ENCODE data around the gene RGL1. TPM values are rescaled to one million over a fixed set of nuclear protein-coding genes. Genes with fewer than 3 reads are reported as not detected.
A peak's percentile ranks its signal among the peaks of the same experiment; 100 is the strongest.

Gene RGL1
- total and polyA plus RNA-seq, 2 donors (not counting 1 experiment from before 2014, with no cell fraction given), result 16.2 to 21.4 TPM

DNA sequence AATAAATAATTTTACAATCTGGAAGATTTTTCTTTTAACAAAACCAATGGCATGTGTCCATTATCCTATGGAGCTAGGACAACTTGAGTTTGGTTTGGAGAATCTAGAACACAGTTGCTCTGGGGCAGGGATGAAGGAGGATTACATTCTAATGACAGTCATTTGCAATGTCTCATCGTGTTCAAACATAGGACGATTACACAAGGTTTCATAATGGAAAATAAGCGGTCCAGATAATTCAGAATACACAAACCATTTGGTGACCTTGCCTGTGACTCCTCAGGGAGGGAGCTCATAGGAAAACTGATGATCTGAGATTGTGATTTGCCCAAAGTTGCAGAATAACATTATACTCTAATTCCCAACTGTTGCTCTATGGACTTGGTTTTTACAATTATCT, 27.6 kb upstream of the RGL1 start:
- Histone ChIP-seq H4K20me1 (ENCODE audit: control insufficient read depth, extremely low read depth, insufficient read depth, low read length) (no peaks in the 10 kb centered on the region), H3K4me1 (ENCODE audit: control insufficient read depth, extremely low read depth, insufficient read depth, low read length) (no peaks in the 10 kb centered on the region), H3K9me3 (ENCODE audit: control insufficient read depth, insufficient read depth, low read depth, low read length) (no peaks in the 10 kb centered on the region), H3K4me3 (replicated peaks in 1 of 4; ENCODE audit: control extremely low read depth in 1 of 4, insufficient read depth in 1 of 4, low read depth in 3 of 4, low read length in 4 of 4) (no peak overlapping the region), H3K27ac (ENCODE audit: insufficient read depth, low read length) (no peak overlapping the region), H3K4me2 (ENCODE audit: extremely low read depth, insufficient read depth, low read length) (no peak overlapping the region), H3K9ac (ENCODE audit: insufficient read depth, low read length) (no peak overlapping the region), H3K79me2 (ENCODE audit: control insufficient read depth, insufficient read depth, low read length) (no peaks in the 10 kb centered on the region), H3K36me3 (ENCODE audit: control insufficient read depth, insufficient read depth, low read length) (no peaks in the 10 kb centered on the region), H3K27me3 (ENCODE audit: control insufficient read depth, insufficient read depth, low read length) (no peaks in the 10 kb centered on the region), H2AFZ (ENCODE audit: low read length) (no peak overlapping the region)
- DNase-seq (ENCODE audit: low read depth in 2 of 2), result peak in 1 of 2 donors; percentile 74
- TF ChIP-seq, protein P1, sequence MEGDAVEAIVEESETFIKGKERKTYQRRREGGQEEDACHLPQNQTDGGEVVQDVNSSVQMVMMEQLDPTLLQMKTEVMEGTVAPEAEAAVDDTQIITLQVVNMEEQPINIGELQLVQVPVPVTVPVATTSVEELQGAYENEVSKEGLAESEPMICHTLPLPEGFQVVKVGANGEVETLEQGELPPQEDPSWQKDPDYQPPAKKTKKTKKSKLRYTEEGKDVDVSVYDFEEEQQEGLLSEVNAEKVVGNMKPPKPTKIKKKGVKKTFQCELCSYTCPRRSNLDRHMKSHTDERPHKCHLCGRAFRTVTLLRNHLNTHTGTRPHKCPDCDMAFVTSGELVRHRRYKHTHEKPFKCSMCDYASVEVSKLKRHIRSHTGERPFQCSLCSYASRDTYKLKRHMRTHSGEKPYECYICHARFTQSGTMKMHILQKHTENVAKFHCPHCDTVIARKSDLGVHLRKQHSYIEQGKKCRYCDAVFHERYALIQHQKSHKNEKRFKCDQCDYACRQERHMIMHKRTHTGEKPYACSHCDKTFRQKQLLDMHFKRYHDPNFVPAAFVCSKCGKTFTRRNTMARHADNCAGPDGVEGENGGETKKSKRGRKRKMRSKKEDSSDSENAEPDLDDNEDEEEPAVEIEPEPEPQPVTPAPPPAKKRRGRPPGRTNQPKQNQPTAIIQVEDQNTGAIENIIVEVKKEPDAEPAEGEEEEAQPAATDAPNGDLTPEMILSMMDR (conservative IDR thresholded peaks at IDR 0.05 in 1 of 2, IDR thresholded peaks at IDR 0.05 in 1 of 2; ENCODE audit: low read depth in 1 of 2, low read length in 2 of 2), result no peak
- no peak for TF ChIP-seq EZH2 (IDR thresholded peaks at IDR 0.05; ENCODE audit: low read length, missing control alignments)

DNA sequence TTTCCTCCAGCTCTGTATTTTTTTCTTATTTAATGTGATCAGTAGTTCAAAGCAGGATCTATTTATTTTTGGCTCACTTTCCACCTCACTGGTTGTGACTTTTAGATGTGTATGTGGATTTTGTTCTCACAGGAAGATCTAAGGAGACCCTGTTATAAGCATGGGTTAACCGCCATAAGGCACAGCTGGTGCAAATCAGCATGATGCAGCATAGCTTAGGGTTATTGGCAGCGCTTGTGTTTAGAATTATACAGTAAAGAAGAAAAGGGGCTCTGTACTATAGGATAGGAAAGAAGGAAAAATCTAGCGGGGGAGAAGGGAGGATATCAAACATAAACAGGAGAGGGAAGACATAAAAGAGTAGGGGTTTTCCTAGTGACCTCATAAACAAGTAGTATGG, 26.9 kb upstream of the RGL1 start:
- no peaks in the 10 kb centered on the region for H4K20me1 ChIP-seq (ENCODE audit: control insufficient read depth, extremely low read depth, insufficient read depth, low read length)
- H3K79me2 ChIP-seq (ENCODE audit: control insufficient read depth, insufficient read depth, low read length), result no peaks in the 10 kb centered on the region
- no peak overlapping the region for H3K4me2 ChIP-seq (ENCODE audit: extremely low read depth, insufficient read depth, low read length)
- no peak overlapping the region for H3K27ac ChIP-seq (ENCODE audit: insufficient read depth, low read length)
- H3K9ac ChIP-seq (ENCODE audit: insufficient read depth, low read length), result no peak overlapping the region
- H3K4me3 ChIP-seq (replicated peaks in 1 of 4; ENCODE audit: control extremely low read depth in 1 of 4, insufficient read depth in 1 of 4, low read depth in 3 of 4, low read length in 4 of 4), result no peak overlapping the region
- DNase-seq (ENCODE audit: low read depth in 2 of 2), result peak in 1 of 2 donors; percentile 58
- TF ChIP-seq, protein P1 (conservative IDR thresholded peaks at IDR 0.05 in 1 of 2, IDR thresholded peaks at IDR 0.05 in 1 of 2; ENCODE audit: low read depth in 1 of 2, low read length in 2 of 2), result no peak
- TF ChIP-seq EZH2 (IDR thresholded peaks at IDR 0.05; ENCODE audit: low read length, missing control alignments), result no peak
- H3K4me1 ChIP-seq (ENCODE audit: control insufficient read depth, extremely low read depth, insufficient read depth, low read length), result no peaks in the 10 kb centered on the region
- H3K9me3 ChIP-seq (ENCODE audit: control insufficient read depth, insufficient read depth, low read depth, low read length), result no peaks in the 10 kb centered on the region
- H3K36me3 ChIP-seq (ENCODE audit: control insufficient read depth, insufficient read depth, low read length), result no peaks in the 10 kb centered on the region
- H3K27me3 ChIP-seq (ENCODE audit: control insufficient read depth, insufficient read depth, low read length), result no peaks in the 10 kb centered on the region
- no peak overlapping the region for H2AFZ ChIP-seq (ENCODE audit: low read length)

DNA sequence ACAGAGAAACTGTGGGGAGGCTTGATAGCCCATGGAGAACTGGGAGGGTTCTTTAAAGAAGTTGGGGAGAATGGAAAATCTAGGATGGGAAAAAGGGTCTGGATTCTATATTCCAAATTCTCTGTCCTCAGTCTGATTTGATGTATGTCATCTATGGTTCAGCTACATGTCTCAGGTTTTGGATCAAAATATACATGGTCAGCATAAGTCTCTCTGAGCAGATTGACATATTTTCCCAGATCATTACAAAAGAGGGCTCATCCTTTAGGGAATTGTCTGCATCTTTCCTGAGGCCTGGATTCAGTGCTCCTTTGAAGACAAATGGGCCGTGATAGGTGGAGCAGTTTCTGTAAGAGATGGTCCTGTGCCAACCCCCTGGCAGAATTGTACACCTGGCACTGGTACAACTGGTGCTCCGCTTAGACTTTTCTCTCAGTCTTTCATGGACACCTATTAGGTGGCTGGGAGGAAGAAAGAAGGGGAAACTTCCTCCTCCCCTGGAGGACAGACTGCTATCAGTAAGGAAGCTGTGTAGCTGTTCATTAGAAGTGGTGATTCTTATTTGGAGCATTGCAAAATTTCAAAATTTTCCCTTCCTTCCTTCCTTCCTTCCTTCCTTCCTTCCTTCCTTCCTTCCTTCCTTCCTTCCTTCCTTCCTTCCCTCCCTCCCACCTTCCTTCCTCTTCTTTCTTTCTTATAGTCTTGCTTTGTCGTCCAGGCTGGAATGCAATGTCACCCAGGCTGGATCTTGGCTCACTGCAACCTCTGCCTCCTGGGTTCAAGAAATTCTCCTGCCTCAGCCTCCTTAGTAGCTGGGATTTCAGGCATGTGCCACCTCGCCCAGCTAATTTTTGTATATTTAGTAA, 26.1 kb upstream of the RGL1 start:
- no peak for DNase-seq (ENCODE audit: low read depth in 2 of 2)
- Histone ChIP-seq H2AFZ (ENCODE audit: low read length) (no peak overlapping the region), H3K4me1 (ENCODE audit: control insufficient read depth, extremely low read depth, insufficient read depth, low read length) (peaks cover 3% of the 10 kb centered on the region), H3K27me3 (ENCODE audit: control insufficient read depth, insufficient read depth, low read length) (no peaks in the 10 kb centered on the region), H3K27ac (ENCODE audit: insufficient read depth, low read length) (no peak overlapping the region), H3K9ac (ENCODE audit: insufficient read depth, low read length) (no peak overlapping the region), H3K36me3 (ENCODE audit: control insufficient read depth, insufficient read depth, low read length) (no peaks in the 10 kb centered on the region), H4K20me1 (ENCODE audit: control insufficient read depth, extremely low read depth, insufficient read depth, low read length) (no peaks in the 10 kb centered on the region), H3K4me3 (replicated peaks in 1 of 4; ENCODE audit: control extremely low read depth in 1 of 4, insufficient read depth in 1 of 4, low read depth in 3 of 4, low read length in 4 of 4) (no peak overlapping the region), H3K4me2 (ENCODE audit: extremely low read depth, insufficient read depth, low read length) (no peak overlapping the region), H3K9me3 (ENCODE audit: control insufficient read depth, insufficient read depth, low read depth, low read length) (no peaks in the 10 kb centered on the region), H3K79me2 (ENCODE audit: control insufficient read depth, insufficient read depth, low read length) (no peaks in the 10 kb centered on the region)
- TF ChIP-seq EZH2 (IDR thresholded peaks at IDR 0.05; ENCODE audit: low read length, missing control alignments), result no peak
- TF ChIP-seq, protein P1 (conservative IDR thresholded peaks at IDR 0.05 in 1 of 2, IDR thresholded peaks at IDR 0.05 in 1 of 2; ENCODE audit: low read depth in 1 of 2, low read length in 2 of 2), result no peak
